NCI-H2029 treated with DMSO at 0.1 percent for 48 hours (cell line): Measurements from ENCODE around the gene P4HB.

ENCODE experiments used
- DNase-seq: peaks from one replicate; lab custom pipeline; 2025; lab: John Stamatoyannopoulos, UW

P4HB gene

DNA sequence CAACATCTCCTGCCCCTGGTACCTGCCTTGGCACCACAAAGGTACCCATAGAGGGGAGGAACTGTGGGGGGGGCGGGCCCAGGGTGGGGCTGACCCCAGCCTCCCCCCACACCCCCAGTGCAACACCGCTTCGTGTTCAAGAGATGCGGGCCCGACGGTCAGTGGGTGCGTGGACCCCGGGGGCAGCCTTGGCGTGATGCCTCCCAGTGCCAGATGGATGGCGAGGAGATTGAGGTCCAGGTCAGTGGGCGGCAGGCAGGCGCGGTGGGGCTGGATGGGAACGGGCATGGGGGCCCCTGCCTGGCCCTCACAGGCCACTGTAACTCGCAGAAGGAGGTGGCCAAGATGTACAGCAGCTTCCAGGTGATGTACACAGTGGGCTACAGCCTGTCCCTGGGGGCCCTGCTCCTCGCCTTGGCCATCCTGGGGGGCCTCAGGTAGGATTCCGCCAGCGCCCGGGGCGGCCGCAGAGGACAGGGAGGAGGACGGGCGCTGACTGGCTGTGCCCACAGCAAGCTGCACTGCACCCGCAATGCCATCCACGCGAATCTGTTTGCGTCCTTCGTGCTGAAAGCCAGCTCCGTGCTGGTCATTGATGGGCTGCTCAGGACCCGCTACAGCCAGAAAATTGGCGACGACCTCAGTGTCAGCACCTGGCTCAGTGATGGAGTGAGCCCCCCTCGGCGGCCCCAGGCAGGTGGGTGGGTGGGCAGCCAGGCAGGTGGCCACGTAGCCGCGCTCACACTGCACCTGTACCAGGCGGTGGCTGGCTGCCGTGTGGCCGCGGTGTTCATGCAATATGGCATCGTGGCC, 49.2 kb downstream of the P4HB start:
- DNase-seq = no peak

DNA sequence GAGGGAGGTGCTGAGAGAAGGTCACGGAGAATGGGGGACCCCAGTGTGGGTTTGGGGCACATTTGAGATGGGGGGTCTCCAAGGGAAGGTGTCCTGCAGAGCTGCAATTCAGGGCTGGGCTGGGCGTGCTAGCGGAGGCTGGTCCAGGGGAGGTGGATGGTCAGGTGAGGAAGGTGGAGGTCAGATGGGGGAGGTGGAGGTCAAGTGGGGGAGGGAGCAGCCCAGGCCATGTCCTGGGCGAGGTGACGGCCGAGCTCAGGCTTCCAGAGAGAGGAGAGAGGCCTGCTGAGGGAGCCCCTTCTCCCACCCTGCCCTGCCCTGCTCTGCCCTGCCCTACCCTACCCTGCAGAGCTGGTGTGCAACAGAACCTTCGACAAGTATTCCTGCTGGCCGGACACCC, 49.9 kb downstream of the P4HB start:
- DNase-seq = no peak

DNA sequence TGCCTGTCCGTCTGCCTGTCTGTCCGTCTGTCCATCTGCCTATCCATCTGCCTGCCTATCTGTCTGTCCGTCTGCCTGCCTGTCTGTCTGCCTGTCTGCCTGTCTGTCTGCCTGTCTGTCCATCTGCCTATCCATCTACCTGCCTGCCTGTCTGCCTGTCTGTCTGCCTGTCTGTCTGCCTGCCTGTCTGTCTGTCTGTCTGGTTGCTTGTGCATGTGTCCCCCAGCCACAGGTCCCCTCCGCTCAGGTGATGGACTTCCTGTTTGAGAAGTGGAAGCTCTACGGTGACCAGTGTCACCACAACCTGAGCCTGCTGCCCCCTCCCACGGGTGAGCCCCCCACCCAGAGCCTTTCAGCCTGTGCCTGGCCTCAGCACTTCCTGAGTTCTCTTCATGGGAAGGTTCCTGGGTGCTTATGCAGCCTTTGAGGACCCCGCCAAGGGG, 50.8 kb downstream of the P4HB start:
- DNase-seq = no peak

DNA sequence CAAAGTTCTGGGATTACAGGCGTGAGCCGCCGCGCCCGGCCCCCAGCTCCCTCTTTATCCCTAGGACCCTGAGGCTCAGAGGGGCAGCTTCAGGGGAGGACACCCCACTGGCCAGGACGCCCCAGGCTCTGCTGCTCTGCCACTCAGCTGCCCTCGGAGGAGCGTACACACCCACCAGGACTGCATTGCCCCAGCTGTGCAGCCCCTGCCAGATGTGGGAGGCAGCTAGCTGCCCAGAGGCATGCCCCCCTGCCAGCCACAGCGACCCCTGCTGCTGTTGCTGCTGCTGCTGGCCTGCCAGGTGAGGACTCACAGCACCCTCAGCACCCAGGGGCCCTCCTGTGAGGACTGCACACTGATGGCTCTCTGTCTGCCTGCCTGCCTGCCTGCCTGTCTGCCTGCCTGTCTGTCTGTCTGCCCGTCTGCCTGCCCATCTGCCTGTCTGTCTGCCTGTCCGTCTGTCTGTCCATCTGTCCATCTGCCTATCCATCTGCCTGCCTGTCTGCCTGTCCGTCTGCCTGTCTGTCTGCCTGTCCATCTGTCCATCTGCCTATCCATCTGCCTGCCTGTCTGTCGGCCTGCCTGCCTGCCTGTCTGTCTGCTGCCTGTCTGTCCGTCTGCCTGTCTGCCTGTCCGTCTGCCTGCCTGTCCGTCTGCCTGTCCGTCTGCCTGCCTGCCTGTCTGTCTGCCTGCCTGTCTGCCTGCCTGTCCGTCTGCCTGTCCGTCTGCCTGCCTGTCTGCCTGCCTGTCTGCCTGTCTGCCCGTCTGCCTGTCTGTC, 51.4 kb downstream of the P4HB start:
- no peak for DNase-seq

DNA sequence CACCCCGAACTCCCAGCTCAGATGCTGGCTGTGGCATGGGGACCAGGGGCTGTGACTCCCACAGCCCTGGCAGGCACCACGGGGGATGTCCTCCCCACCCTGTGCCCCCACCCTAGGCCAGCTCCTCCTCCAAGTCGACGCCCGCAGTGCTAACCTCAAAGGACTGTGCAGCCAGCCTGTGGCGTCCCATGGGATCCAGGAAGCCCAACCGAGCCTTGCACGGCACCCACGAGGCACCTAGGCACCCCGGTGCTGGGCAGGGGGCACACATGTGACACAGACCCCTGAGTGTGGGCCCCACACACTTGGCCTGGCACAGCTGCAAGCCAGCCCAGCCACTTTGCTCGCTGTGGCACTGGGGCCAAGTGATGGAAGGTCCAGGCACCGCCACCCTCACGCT, 52.5 kb downstream of the P4HB start:
- no peak for DNase-seq

DNA sequence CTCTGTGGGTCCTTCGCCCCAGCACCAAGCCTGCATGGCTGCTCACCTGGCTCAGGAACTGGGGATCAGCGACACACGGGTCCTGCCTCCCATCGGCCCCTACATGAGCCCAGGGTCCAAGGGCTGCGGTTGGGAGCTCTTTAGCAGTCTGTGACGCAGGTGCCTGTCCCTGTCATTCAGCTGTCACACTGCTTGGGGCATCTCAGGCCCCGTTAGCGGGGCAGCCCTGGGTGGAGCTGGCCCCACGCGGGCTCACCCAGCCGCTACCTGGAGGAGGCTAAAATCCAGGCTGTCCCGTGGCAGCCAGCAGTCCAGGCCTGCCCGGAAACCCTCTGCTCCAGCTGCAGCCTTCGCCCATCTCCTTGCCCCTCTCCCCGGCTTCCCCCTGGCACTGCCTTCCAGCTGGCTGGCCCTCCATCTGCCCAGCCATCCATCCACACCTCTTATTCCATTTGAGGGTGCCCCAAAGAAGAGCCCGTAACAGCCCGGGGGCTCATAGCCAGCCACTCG, 53.1 kb downstream of the P4HB start:
- no peak for DNase-seq

DNA sequence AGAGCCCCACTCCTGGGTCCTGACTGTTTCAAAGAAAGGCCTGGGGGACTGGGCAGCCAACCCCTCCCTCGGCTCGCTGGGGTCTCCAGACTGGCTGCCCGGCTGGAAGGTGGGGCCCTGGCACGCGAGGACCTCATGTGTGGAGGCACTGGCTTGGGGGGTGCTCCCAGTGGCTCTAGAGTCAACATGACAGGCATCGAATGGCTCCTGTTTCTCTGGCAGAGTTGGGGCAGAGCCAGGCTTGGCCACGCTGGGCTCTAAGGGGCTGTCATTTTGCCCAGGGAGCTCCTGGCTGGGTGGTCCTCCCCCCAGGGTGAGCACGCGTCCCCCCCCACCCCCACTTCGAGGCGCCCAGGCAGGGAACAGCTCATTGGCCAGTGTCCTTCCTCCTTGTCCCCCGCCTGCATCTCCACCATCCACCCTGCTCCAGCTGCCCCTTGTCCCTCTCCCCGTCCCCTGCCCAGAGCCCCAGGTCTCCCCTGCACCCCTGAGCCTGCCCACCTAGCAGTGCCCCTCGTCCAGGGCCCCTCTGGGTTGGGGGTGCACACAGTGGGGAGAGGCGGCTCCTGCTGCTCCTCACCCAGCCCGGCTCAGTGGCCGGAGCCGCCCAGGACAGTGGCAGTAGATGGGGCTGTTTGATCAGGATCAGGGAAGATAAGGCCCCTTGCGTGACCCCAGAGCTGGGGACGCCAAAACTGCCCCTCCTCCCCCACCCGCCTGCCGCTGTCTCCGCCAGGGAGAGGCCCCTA, 53.7 kb downstream of the P4HB start:
- DNase-seq = no peak

DNA sequence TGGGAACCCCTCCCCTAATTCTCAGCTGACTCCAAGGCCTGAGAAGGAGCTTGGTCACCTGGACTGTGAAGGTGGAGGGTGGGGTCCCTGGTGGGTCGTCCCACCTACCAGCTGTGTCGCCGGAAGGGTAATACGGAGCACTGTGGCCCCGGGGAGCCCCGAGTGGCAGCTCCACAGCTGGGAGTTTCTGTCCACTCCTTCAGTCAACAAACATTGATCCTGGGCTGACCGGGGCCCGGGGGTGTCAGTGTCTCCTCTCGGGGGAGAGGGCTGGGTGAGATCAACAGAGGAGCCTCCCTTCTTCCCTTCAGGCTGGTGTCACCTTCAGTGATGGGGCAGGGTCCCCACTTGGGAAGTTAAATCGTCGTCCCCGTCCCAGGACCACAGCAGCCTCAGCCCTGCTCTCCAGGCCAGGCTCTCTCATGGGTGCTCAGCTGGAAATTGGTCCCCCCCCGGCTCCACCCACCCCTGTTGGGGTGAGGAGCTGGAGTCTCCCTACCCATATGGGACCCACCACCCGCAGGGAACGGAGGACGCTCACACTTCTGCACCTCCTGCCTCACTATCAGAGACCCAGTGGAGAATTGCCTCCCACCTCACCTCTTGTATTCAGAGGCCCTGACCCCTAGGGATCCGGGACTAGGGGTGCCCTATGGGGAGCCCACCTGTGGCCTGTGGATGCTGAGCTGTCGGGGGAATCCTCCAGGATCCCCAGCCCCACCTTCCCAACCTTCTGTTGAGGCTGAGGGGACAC, 54.5 kb downstream of the P4HB start:
- DNase-seq = no peak

DNA sequence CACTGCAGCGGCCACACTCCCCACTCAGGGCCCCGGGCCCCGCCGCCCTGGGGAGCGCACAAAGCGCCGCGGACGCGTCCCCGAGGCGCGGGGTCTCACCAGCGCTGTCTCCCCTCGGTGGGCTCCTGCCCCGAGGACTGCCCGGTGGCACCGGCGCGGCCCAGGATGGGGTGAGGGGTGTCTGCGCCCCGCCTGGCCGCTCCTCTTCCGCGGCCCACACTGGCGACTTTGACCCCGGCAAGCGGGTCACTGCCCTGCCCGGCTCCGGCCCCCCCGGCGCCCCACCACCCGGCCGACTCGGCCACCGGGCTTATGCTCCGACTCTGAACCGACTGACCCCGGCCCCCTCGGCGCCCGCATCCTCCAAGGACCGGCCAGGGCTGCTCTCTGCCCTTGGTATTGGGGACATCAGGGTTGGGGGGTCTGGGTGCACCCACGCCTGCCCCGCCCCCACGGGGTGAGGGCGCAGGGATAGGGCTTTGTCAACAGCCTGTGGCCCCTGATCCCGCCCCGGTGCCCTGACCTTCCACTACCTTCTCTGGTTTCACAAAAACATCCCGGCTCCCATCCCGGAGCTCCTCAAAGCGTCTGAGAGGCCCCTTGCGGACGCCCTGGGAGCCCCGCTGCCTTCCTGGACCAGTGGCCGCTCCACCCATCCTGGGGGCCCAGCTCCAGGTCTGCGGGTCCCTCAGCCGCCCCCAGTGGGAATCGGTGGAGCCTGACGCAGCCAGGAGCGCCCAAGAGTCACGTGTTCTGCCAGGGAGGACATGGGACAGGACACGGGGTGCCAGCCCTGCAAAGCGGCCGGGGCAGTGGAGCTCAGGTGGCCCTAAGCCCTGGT, 55.6 kb downstream of the P4HB start:
- DNase-seq = no peak

DNA sequence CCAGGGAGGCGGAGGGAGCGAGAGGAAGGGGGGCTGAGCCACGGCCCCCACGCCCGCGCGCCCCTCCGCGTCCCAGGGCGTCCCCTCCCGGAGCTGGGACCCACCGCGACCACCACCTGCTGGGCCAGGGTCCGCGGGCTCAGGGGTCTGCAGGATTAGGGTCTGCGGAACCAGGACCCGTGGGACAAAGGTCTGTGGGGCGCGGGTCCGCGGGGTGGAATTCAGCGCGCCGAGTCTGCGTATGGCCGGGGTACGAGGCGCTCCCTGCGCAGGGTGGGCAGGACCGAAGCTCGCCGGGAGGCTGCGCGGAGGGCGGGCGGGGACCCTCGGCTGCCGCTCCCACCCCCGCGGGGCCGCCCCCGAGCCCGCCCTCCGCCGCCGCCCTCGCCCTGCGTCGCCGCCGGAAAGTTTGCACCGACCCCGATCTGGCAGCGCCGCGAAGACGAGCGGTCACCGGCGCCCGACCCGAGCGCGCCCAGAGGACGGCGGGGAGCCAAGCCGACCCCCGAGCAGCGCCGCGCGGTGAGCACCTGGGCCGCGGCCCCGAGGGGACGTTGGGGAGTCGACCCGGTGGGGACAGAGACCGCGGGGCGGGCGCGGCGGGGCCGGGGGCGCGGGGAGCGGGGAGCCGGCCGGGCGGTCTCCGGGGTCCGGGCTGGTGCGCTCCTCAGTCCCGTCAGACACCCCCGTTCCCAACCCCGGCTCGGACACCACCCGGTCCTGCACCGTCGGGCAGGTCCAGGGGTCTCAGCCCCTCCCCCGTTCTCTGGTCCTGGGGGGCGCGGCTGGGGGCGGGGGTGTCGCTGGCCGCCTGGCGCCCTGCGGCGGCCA, 56.4 kb downstream of the P4HB start, which contains the start of gene GCGR:
Gene GCGR (plus strand): TSS at position 423 of the 831 bp plus-strand sequence. CDS start 4,869 bp downstream, outside the sequence.
- no peak for DNase-seq

DNA sequence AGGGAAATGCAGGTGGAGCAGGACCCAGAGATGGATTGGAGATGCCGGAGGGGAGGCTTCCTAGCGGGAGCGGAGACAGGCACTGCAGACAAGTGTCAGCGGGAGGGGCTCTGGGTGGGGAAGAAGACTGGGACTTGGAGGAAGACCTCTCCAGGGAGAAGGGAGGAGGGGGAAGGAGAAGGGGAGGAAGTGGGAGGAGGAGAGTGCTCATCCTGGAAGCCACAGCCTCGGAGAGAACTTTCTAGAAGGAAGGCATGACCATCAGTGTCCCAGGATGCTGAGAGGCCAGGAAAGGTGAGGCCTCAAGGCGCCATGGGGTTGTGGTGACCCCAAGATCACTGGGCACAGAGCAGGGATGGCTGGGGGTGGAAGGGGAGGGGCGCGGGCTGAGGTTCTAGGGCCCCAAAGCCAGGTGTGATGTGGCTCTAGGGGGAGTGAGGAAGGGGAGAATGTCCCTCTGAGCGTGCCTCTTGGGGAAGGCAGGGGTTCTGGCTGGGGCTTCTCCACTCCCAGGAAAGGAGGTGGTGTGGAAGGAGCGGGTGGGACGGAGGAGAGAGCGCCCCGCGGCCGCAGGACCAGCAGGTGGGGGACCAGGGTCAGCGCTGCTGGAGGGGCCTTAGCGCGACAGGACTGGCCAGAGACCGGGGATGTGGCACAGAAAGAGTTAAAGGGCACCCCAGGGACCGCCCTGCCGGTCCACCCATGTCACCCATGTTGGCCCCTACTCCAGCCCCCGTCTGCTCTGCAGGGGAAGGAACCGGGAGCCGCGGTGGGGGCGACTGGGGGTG, 57.3 kb downstream of the P4HB start:
- no peak for DNase-seq

DNA sequence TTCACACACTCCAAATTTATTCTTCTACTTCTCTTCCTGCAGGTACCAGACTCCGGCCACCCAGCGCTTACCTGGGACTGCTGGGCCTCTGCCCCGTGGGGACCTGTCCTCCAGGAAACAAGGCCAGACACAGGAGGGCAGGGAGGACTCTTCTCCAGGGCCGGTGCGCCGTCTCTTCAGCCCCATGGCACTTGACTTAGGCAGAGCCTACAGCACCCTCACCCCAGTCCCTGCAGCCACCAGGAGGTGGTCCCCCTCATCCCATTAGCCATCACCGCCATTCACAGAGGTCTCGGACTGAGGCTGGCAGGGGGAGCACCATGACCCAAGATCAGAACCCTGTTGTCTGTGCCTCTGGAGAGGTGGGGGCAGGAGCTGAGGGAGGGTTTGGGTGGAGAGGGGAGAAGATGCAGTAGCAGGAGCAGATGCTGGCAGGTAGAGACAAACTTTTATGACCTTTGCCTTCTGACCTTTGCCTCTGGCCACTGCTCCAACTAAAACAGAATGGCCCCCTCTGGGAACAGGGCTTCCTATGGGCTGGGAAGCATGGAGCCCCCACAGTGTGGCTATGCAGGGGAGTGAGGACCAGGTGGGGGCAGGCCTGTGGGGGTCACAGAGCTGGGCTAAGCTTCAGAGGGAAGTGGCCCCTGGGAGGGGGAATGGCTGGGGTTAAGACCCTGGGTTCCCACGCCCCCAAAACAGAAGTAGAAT, 58.1 kb downstream of the P4HB start:
- DNase-seq = no peak

DNA sequence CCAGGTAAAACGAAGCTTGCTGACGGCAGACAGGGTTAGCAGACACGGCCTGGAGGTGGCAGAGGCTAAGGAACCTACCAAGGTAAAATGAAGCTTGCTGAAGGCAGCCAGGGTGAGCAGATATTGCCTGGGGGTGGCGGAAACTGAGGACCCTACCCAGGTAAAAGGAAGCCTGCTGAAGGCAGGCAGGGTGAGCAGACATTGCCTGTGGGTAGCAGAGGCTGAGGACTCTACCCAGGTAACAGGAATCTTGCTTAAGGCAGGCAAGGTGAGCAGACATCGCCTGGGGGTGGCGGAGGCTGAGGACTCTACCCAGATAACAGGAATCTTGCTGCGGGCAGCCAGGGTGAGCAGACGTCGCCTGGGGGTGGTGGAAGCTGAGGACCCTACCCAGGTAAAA, 59.0 kb downstream of the P4HB start:
- DNase-seq = no peak

DNA sequence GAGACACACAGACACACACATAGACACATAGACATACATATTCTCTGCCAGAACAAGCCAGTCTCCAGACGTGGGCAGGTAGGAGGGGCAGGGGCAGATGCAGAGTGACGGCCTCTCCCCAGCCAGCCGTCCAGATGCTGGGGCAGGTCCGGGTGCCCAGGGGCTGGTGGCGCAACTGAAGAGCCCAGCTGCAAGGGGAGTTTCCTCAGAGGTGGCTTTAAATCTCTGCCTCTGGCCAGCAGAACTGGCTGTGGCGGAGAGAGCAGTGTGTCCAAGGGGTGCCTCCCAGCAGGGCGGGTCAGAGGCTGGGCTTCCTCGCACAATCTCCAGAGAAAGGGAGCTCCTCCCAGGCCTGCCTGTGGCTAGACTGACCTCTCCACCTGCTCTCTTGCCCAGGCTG, 65.8 kb downstream of the P4HB start:
- no peak for DNase-seq

DNA sequence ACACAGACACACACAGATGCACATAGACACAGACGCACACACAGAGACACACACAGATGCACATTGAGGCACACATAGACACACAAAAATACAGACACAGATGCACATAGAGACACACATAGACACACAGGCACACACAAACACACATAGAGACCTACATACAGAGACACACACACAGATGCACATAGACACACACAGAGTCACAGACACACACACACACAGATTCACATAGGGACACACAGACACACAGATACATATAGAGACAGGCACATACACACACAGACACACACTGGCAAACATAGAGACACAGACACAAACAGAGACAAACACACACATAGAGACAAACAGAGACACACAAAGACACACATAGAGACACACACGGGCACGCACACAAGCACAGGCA, 66.3 kb downstream of the P4HB start:
- DNase-seq = no peak
